PFSK-1 (cell line): ENCODE results near the gene GEMIN4.
A peak's percentile ranks its signal among the peaks of the same experiment; 100 is the strongest.

ENCODE experiments used
- FOXP2 ChIP-seq: optimal IDR thresholded peaks from 2 replicates; pipeline ENCODE3; 2011; ENCODE audit warnings: borderline replicate concordance, control low read depth, inconsistent platforms; ENCODE audit not compliant: insufficient read depth; ENCODE audit errors: extremely low read length, extremely low read depth
- POLR2AphosphoS5 ChIP-seq: IDR thresholded peaks from 2 replicates; pipeline ENCODE4 v1.6.1; 2012; ENCODE audit warnings: low read depth, mild to moderate bottlenecking, control low read depth, low read length, moderate library complexity
- REST ChIP-seq, 2 experiments: IDR thresholded peaks; 2 replicates each; pipeline versions ENCODE4 v1.6.1 to v1.8.0; 2011 to 2012; ENCODE audit warnings: low read depth in 2 of 2, low read length in 2 of 2, control low read depth in 1 of 2, inconsistent platforms in 1 of 2, mild to moderate bottlenecking in 1 of 2, moderate library complexity in 1 of 2; ENCODE audit not compliant: insufficient read depth in 1 of 2
- SIN3A ChIP-seq: IDR thresholded peaks from 2 replicates; pipeline ENCODE4 v1.6.1; 2012; ENCODE audit warnings: mild to moderate bottlenecking, low read length, moderate library complexity, borderline replicate concordance; ENCODE audit not compliant: insufficient read depth
- TAF1 ChIP-seq: IDR thresholded peaks from 2 replicates; pipeline ENCODE4 v1.6.1; 2012; ENCODE audit warnings: low read length, control low read depth, borderline replicate concordance; ENCODE audit not compliant: insufficient read depth

Gene GEMIN4

GRCh38 chr17:752620-753219, 656 bp upstream of the GEMIN4 start:
- TF ChIP-seq REST (IDR thresholded peaks at IDR 0.05; ENCODE audit: insufficient read depth in 1 of 2, low read depth in 2 of 2, low read length in 2 of 2) (no peak), SIN3A (no peak), FOXP2 (no peak), POLR2AphosphoS5 (no peak), TAF1 (no peak)

GRCh38 chr17:751269-752001, 629 bp downstream of the GEMIN4 start:
- TF ChIP-seq TAF1 (no peak), SIN3A (0 out of 2 replicates have a peak, but pooled peaks have one; percentile 42)

GRCh38 chr17:750431-751037, 1.5 kb downstream of the GEMIN4 start:
- TF ChIP-seq REST (IDR thresholded peaks at IDR 0.05; ENCODE audit: insufficient read depth in 1 of 2, low read depth in 2 of 2, low read length in 2 of 2), result no peak
- TF ChIP-seq FOXP2, result no peak
- no peak for TF ChIP-seq SIN3A

GRCh38 chr17:746783-747629, 5.1 kb downstream of the GEMIN4 start:
- TF ChIP-seq REST (IDR thresholded peaks at IDR 0.05; ENCODE audit: insufficient read depth in 1 of 2, low read depth in 2 of 2, low read length in 2 of 2) (no peak), TAF1 (no peak), SIN3A (no peak), FOXP2 (no peak), POLR2AphosphoS5 (no peak)

GRCh38 chr17:746181-746580, 5.9 kb downstream of the GEMIN4 start:
- TF ChIP-seq POLR2AphosphoS5 (no peak), FOXP2 (no peak), TAF1 (no peak), SIN3A (no peak), REST (IDR thresholded peaks at IDR 0.05; ENCODE audit: insufficient read depth in 1 of 2, low read depth in 2 of 2, low read length in 2 of 2) (no peak)
